Ovary (tissue), 9 donors: Measurements from ENCODE around the gene ZNF319. TPM values are rescaled to one million over a fixed set of nuclear protein-coding genes. Genes with fewer than 3 reads are reported as not detected.
"Not testable (repeated sequence)": the region's sequence is repeated elsewhere in the genome, so short reads cannot be mapped to it uniquely, and the experiment has no call there.

Experiments used
- DNase-seq, 5 donors: peaks; one replicate each; pipeline ENCODE4 v3.0.0-alpha.2; 2019 to 2020
- H3K27ac ChIP-seq, 2 donors: fragments of 200-600 bp; one replicate each; pipeline versions ENCODE4 v1.5.1 to v1.8.0; 2019 to 2022
- H3K27me3 ChIP-seq: fragments of 200-600 bp; one replicate; pipeline ENCODE4 v1.8.0; 2022
- H3K36me3 ChIP-seq: fragments of 200-600 bp; sonication (generic); one replicate; pipeline ENCODE4 v1.5.1; 2019
- H3K4me1 ChIP-seq: one replicate; pipeline ENCODE4 v1.8.1; 2013; ENCODE audit warnings: mild to moderate bottlenecking, moderate library complexity; ENCODE audit not compliant: insufficient read depth
- H3K4me3 ChIP-seq: fragments of 200-600 bp; sonication (generic); one replicate; pipeline ENCODE4 v1.5.1; 2017
- H3K9me3 ChIP-seq, 2 donors: fragments of 200-600 bp in 1 of 2; sonication (generic) in 1 of 2; one replicate each; pipeline versions ENCODE4 v1.5.1 to v1.8.1; 2013 to 2019; ENCODE audit warnings: mild to moderate bottlenecking in 1 of 2, moderate library complexity in 1 of 2
- CTCF ChIP-seq, 3 donors: fragments of 450-650 bp in 2 of 3; fragments of 200-600 bp in 1 of 3; IDR thresholded peaks; one replicate each; pipeline versions ENCODE4 v1.5.1 to v1.8.0; 2016 to 2022; ENCODE audit warnings: antibody characterized with exemption in 3 of 3, mild to moderate bottlenecking in 1 of 3
- EP300 ChIP-seq: sonication (generic); formaldehyde crosslinking; IDR thresholded peaks from one replicate; pipeline ENCODE4 v1.6.1; 2017; ENCODE audit warnings: antibody characterized with exemption
- POLR2A ChIP-seq: fragments of 450-650 bp; IDR thresholded peaks from one replicate; pipeline ENCODE4 v1.6.1; 2017; ENCODE audit warnings: antibody characterized with exemption, mild to moderate bottlenecking, moderate library complexity
- WGBS, 3 donors: extraction: QIAGEN DNeasy Blood & Tissue Kit in 1 of 3; methylation state at CpG; one replicate each; pipeline versions ENCODE4 v1.1.5 to v1.1.7; 2013 to 2017; 5-methylcytosine and 5-hydroxymethylcytosine counted together
- intact Hi-C, 4 donors: fragments of 100-400 bp; cut with DNase I; formaldehyde crosslinking; loops; one replicate each; pipeline versions ENCODE4 v1.11.0 to v1.15.1; 2022 to 2023
- polyA plus RNA-seq, 2 donors: library from polyadenylated mRNA; stranded (reverse); fragments of 200-250 nt in 1 of 2; fragments of 350-450 nt in 1 of 2; fragmentation: Illumina TruSeq in 1 of 2; extraction: RNeasy Lipid Tissue Mini Kit (QIAGEN cat#74804) in 1 of 2; gene quantifications; one replicate each; pipeline ENCODE4 v1.2.3, GENCODE V29; 2013 to 2014
- total RNA-seq, 7 donors: library from RNA; depleted of rRNA in 2 of 7; stranded (reverse); fragments of >200 nt in 2 of 7; fragmentation: NEBNext Ultra II Directional in 3 of 7; extraction: Animal tissue kit (Norgen Biotek cat#: 25700) in 3 of 7; gene quantifications; one replicate each; pipeline versions ENCODE4 v1.1.0 to v1.2.4, GENCODE V29; 2016 to 2023
- donor health status: DM: no; HTN: no; CAD: no; lungs with moderate emphysema.
- donor health status: DM: no; HTN: no; CAD: no.
- donor health status: Bipolar disorder and iron deficiency.
- donor health status: DM: yes; HTN: yes; CAD: no.
- donor health status: DM: no; HTN: no; CAD: no.
- donor health status: DM: yes; HTN: yes; CAD: no.

ZNF319 gene
- total and polyA plus RNA-seq, 9 donors, result 5.6 to 17.8 (median 12.9) TPM

- peak; percentile 90 to 94 (median 91) for DNase-seq
- no peaks in the 10 kb centered on the region for H3K36me3 ChIP-seq
- intact Hi-C loops, result loop anchor here in 1 of 4 donors (5.0 kb wide), 1 partner anchor 402 kb away; no protein-coding TSS in a partner anchor
- peak overlapping the region in 1 of 2 donors; percentile 65 for H3K27ac ChIP-seq
- H3K27me3 ChIP-seq, result no peaks in the 10 kb centered on the region
- 9 to 11% (median 10%) methylated on average over 55 to 64 of the region's 64 CpGs for WGBS, 3 donors
- H3K4me3 ChIP-seq, result peak overlapping the region; percentile 51
- H3K4me1 ChIP-seq, result peaks cover 5% of the 10 kb centered on the region
- no peaks in the 10 kb centered on the region for H3K9me3 ChIP-seq
- TF ChIP-seq EP300, result no peak
- no peak for TF ChIP-seq POLR2A
- no peak for TF ChIP-seq CTCF (IDR thresholded peaks at IDR 0.05)
These were observed 15.8 kb downstream of the ZNF319 start for GRCh38 chr16:57984443-57985203.

GRCh38 chr16:57982385-57982784 lies 18.1 kb downstream of the ZNF319 start:
- TF ChIP-seq EP300, result no peak
- no peak for TF ChIP-seq CTCF (IDR thresholded peaks at IDR 0.05)
- TF ChIP-seq POLR2A, result no peak
- Histone ChIP-seq H3K9me3 (no peaks in the 10 kb centered on the region), H3K27me3 (no peaks in the 10 kb centered on the region), H3K4me1 (peaks cover 5% of the 10 kb centered on the region), H3K27ac (no peak overlapping the region), H3K4me3 (no peak overlapping the region), H3K36me3 (no peaks in the 10 kb centered on the region)
- no peak for DNase-seq
- intact Hi-C loops, result no loop called here
- 78 to 84% (median 83%) methylated on average over 5 of the region's 5 CpGs for WGBS, 3 donors

GRCh38 chr16:57981636-57982035 lies 18.8 kb downstream of the ZNF319 start:
- 74 to 87% (median 81%) methylated on average over 7 of the region's 7 CpGs for WGBS, 3 donors
- Histone ChIP-seq H3K4me3 (no peak overlapping the region), H3K36me3 (no peaks in the 10 kb centered on the region), H3K4me1 (peaks cover 5% of the 10 kb centered on the region), H3K27ac (no peak overlapping the region), H3K27me3 (no peaks in the 10 kb centered on the region), H3K9me3 (no peaks in the 10 kb centered on the region)
- TF ChIP-seq EP300, result no peak
- TF ChIP-seq POLR2A, result no peak
- TF ChIP-seq CTCF (IDR thresholded peaks at IDR 0.05), result no peak
- no peak for DNase-seq
- intact Hi-C loops, result no loop called here

GRCh38 chr16:57979006-57979585 lies 21.4 kb downstream of the ZNF319 start:
- WGBS, 3 donors, result 84 to 88% (median 86%) methylated on average over 11 of the region's 11 CpGs
- TF ChIP-seq EP300 (no peak), POLR2A (no peak), CTCF (IDR thresholded peaks at IDR 0.05) (no peak)
- H3K27ac ChIP-seq, result no peak overlapping the region
- H3K27me3 ChIP-seq, result no peaks in the 10 kb centered on the region
- H3K4me3 ChIP-seq, result no peak overlapping the region
- no peaks in the 10 kb centered on the region for H3K9me3 ChIP-seq
- no peak for DNase-seq
- H3K4me1 ChIP-seq, result no peaks in the 10 kb centered on the region
- H3K36me3 ChIP-seq, result no peaks in the 10 kb centered on the region
- intact Hi-C loops, result no loop called here

GRCh38 chr16:57978070-57978465 lies 22.4 kb downstream of the ZNF319 start:
- H3K4me1 ChIP-seq, DNase-seq, H3K27ac ChIP-seq, intact Hi-C loops, H3K27me3 ChIP-seq, H3K9me3 ChIP-seq, H3K36me3 ChIP-seq, H3K4me3 ChIP-seq: not testable (repeated sequence)
- 92 to 97% (median 94%) methylated on average over 2 of the region's 2 CpGs for WGBS, 3 donors
